Suprapubic skin (tissue), 4 donors: ENCODE data around the gene NPEPL1. TPM values are rescaled to one million over a fixed set of nuclear protein-coding genes. Genes with fewer than 3 reads are reported as not detected.
A peak's percentile ranks its signal among the peaks of the same experiment; 100 is the strongest.
"Not testable (repeated sequence)": the region's sequence is repeated elsewhere in the genome, so short reads cannot be mapped to it uniquely, and the experiment has no call there.

Source experiments
- DNase-seq, 2 donors: peaks; one replicate each; pipeline ENCODE4 v3.0.0-alpha.2; 2019; ENCODE audit warnings: low spot score in 2 of 2
- H3K27ac ChIP-seq: fragments of 200-600 bp; sonication (generic); one replicate; pipeline ENCODE4 v1.5.1; 2019
- H3K27me3 ChIP-seq: fragments of 200-600 bp; sonication (generic); one replicate; pipeline ENCODE4 v1.5.1; 2019
- H3K36me3 ChIP-seq: fragments of 200-600 bp; sonication (generic); one replicate; pipeline ENCODE4 v1.5.1; 2019
- H3K4me1 ChIP-seq: fragments of 200-600 bp; sonication (generic); one replicate; pipeline ENCODE4 v1.5.1; 2019
- H3K4me3 ChIP-seq: fragments of 200-600 bp; sonication (generic); one replicate; pipeline ENCODE4 v1.5.1; 2019; ENCODE audit warnings: mild to moderate bottlenecking
- H3K9me3 ChIP-seq: fragments of 200-600 bp; sonication (generic); one replicate; pipeline ENCODE4 v1.5.1; 2019
- EP300 ChIP-seq: sonication (generic); formaldehyde crosslinking; IDR thresholded peaks from one replicate; pipeline ENCODE4 v1.6.1; 2017; ENCODE audit warnings: antibody characterized with exemption
- POLR2A ChIP-seq, 2 donors: fragments of 450-650 bp; IDR thresholded peaks; one replicate each; pipeline ENCODE4 v1.6.1; 2017; ENCODE audit warnings: antibody characterized with exemption in 2 of 2, mild to moderate bottlenecking in 2 of 2, moderate library complexity in 2 of 2
- POLR2AphosphoS5 ChIP-seq, 3 donors: sonication (generic); formaldehyde crosslinking; IDR thresholded peaks; one replicate each; pipeline ENCODE4 v1.6.1; 2017; ENCODE audit warnings: antibody characterized with exemption in 3 of 3
- WGBS: methylation state at CpG from one replicate; pipeline ENCODE4 v1.1.5; 2018; 5-methylcytosine and 5-hydroxymethylcytosine counted together
- total RNA-seq, 4 donors: library from RNA; depleted of rRNA; stranded (reverse); fragments of >200 nt; gene quantifications; one replicate each; pipeline ENCODE4 v1.1.0, GENCODE V29; 2016
- TF ChIP-seq, protein P1 (sequence below), 2 donors: fragments of 200-600 bp in 1 of 2; fragments of 450-650 bp in 1 of 2; sonication (generic) in 1 of 2; IDR thresholded peaks; one replicate each; pipeline ENCODE4 v1.5.1; 2016 to 2019; ENCODE audit warnings: antibody characterized with exemption in 2 of 2, mild to moderate bottlenecking in 1 of 2, moderate library complexity in 1 of 2

NPEPL1 gene
- total RNA-seq, 4 donors from 2014 or later, result 21.0 to 69.2 (median 42.0) TPM

DNA sequence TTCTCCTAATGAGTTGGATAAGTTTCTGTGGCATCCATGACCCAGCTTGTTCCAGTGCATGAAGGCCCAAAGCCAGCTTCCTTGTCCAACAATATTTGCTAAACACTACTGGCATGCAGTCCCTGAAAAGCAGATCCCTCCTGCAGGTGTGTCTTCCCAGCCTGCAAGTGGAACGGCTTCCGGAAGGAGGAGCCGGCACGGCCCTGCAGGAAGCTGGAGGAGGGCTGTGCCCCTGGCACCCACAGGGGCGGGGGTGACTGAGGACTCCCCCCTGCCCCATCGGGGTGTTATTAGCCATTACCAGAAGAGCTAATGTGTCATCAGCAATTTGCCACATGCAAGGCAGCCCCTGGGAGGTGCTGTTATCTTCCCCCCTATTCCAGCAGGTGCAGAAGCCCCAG, 27.4 kb downstream of the NPEPL1 start:
- DNase-seq, result peak in 1 of 2 donors; percentile 37
- H3K9me3 ChIP-seq, result no peaks in the 10 kb centered on the region
- no peak overlapping the region for H3K4me3 ChIP-seq
- 40% methylated on average over 1 of the region's 6 CpGs for WGBS
- H3K4me1 ChIP-seq, result no peaks in the 10 kb centered on the region
- peaks cover 15% of the 10 kb centered on the region for H3K27me3 ChIP-seq
- H3K36me3 ChIP-seq, result peaks cover 8% of the 10 kb centered on the region
- no peak overlapping the region for H3K27ac ChIP-seq
- TF ChIP-seq EP300 (no peak), POLR2A (IDR thresholded peaks at IDR 0.05) (no peak), POLR2AphosphoS5 (IDR thresholded peaks at IDR 0.05) (no peak)
- TF ChIP-seq, protein P1, sequence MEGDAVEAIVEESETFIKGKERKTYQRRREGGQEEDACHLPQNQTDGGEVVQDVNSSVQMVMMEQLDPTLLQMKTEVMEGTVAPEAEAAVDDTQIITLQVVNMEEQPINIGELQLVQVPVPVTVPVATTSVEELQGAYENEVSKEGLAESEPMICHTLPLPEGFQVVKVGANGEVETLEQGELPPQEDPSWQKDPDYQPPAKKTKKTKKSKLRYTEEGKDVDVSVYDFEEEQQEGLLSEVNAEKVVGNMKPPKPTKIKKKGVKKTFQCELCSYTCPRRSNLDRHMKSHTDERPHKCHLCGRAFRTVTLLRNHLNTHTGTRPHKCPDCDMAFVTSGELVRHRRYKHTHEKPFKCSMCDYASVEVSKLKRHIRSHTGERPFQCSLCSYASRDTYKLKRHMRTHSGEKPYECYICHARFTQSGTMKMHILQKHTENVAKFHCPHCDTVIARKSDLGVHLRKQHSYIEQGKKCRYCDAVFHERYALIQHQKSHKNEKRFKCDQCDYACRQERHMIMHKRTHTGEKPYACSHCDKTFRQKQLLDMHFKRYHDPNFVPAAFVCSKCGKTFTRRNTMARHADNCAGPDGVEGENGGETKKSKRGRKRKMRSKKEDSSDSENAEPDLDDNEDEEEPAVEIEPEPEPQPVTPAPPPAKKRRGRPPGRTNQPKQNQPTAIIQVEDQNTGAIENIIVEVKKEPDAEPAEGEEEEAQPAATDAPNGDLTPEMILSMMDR (IDR thresholded peaks at IDR 0.05), result no peak

DNA sequence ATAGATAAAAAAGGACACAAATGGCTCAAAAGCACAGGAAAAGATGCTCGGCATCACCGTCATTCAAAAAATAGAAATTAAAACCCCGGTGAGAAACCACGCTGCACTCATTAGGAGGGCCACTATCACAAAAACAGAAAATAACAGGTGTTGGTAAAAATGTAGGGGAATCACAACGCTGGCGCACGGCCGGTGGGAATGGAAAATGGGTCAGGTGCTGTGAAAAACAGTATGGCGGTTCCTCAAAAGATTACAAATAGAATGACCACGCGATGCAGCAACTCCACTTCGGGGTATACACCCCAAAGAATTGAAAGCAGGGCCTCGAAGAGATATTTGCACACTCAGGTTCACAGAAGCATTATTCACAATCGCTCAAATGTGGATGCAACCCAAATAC, 28.3 kb downstream of the NPEPL1 start:
- peak; percentile 24 to 50 for DNase-seq

DNA sequence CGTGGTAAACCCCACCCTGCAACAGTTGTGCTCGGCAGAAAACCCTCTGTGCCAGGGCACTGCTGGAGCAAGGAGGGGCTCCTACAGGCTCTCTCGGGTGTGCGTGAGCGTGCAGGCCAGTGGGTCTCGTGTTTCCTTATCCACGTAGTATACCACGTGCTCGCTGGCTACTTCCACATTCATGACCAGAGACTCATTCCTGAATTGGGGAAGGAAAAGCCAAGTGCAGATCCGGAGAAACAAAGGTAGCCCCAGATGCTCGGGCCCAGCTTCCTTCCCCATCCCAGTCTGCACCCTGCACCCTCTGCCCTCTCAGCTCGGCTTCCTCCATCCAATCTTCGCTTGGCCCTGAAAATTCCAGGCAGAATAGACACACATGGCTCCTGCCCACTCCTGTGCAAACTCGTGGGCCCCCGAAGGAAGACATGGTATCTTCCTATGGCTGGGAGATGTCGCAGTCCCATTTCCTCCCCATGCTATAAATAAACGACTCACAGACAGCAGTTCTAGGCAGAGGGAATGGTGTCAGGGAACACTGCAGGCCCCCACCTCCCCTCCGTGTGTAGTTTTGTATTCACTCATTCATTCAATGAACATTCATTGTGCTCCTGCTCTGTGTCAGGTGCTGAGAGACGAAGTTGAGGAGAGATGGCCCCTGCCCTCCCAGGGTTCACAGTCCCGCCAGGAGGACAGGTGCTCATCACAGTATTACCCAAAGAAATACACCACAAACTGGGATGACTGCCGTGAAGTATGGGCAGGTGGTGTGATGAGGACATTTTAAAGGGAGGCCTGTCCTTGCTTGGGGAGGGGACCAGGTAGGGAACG, 29.6 kb downstream of the NPEPL1 start:
- H3K4me3 ChIP-seq, result no peak overlapping the region
- H3K27ac ChIP-seq, result no peak overlapping the region
- peak; percentile 61 to 74 for DNase-seq
- H3K9me3 ChIP-seq, result no peaks in the 10 kb centered on the region
- 64% methylated on average over 22 of the region's 22 CpGs for WGBS
- TF ChIP-seq POLR2AphosphoS5 (IDR thresholded peaks at IDR 0.05) (no peak), POLR2A (IDR thresholded peaks at IDR 0.05) (no peak), EP300 (no peak)
- TF ChIP-seq, protein P1 (IDR thresholded peaks at IDR 0.05), result no peak
- no peaks in the 10 kb centered on the region for H3K4me1 ChIP-seq
- H3K36me3 ChIP-seq, result no peaks in the 10 kb centered on the region
- peaks cover 15% of the 10 kb centered on the region for H3K27me3 ChIP-seq

More for the DNA sequence above, 28.3 kb downstream of the NPEPL1 start:
- no peak overlapping the region for H3K4me3 ChIP-seq
- H3K27ac ChIP-seq, result no peak overlapping the region
- no peaks in the 10 kb centered on the region for H3K4me1 ChIP-seq
- no peaks in the 10 kb centered on the region for H3K36me3 ChIP-seq
- WGBS, result 95% methylated on average over 14 of the region's 14 CpGs
- peaks cover 15% of the 10 kb centered on the region for H3K27me3 ChIP-seq
- H3K9me3 ChIP-seq, result no peaks in the 10 kb centered on the region
- no peak for TF ChIP-seq POLR2A (IDR thresholded peaks at IDR 0.05)
- TF ChIP-seq EP300, result no peak

DNA sequence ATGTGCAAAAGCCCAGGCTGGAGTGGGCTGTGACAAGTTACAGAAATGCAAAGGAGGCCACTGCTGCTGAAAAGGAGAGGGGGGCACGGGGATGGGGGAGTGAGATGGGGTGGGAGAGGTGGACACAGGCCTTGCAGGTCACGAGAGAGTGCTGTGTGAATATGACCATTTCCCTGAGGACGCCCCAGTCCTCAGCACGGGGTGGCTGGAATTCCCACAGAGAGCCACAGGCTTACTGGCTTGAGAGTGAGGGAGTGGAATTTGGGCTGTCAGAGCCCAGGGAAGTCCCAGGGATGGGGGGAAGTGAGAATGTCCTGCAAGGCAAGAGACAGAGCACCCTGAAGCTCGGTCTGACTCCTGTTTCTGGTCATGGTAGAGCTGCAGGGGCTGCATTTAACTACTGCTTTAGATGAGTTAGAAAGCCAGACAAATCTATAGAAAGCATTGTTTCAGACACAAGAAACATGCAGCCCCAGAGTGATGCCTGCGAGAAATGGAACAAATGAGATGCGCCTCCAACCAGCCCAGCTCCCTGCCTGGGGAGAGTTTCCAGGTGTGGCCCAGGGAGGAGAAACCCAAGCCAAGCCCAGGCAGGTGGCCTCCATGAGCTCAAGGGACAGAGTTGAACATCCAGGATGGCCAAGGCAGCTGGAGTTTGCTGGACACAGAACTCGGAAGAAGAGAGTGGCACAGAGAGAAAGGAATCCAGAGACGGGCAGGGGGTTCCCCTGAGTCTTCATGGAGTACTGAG, 30.5 kb downstream of the NPEPL1 start:
- TF ChIP-seq POLR2AphosphoS5 (IDR thresholded peaks at IDR 0.05) (no peak), POLR2A (IDR thresholded peaks at IDR 0.05) (no peak), EP300 (no peak)
- TF ChIP-seq, protein P1 (IDR thresholded peaks at IDR 0.05), result no peak
- H3K9me3 ChIP-seq, result no peaks in the 10 kb centered on the region
- H3K4me1 ChIP-seq, result no peaks in the 10 kb centered on the region
- H3K27me3 ChIP-seq, result peaks cover 15% of the 10 kb centered on the region
- H3K36me3 ChIP-seq, result no peaks in the 10 kb centered on the region
- H3K4me3 ChIP-seq, result no peak overlapping the region
- DNase-seq, result peak; percentile 35 to 45
- H3K27ac ChIP-seq, result no peak overlapping the region
- 78% methylated on average over 9 of the region's 9 CpGs for WGBS

DNA sequence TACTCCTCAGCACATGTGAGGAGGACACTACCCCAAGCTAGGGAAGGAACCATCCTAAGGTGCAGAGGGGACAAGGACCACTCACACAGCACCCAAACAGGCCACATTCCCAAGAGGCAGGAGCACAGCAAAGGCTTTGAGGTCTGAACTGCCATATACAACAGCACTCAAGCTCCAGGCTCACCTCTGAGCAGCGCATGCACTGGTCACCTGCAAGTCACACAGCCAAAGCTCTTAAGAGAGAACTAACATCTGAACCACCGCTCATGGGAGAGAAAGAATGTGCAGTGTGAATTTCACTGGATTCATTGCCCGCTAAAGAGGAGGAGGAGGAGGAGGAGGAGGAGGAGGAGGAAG, 31.0 kb downstream of the NPEPL1 start:
- Histone ChIP-seq H3K4me3 (no peak overlapping the region), H3K4me1 (no peaks in the 10 kb centered on the region), H3K9me3 (no peaks in the 10 kb centered on the region), H3K27me3 (peaks cover 15% of the 10 kb centered on the region), H3K27ac (no peak overlapping the region), H3K36me3 (no peaks in the 10 kb centered on the region)
- TF ChIP-seq POLR2AphosphoS5 (IDR thresholded peaks at IDR 0.05) (no peak), EP300 (no peak), POLR2A (IDR thresholded peaks at IDR 0.05) (no peak)
- TF ChIP-seq, protein P1 (IDR thresholded peaks at IDR 0.05), result no peak
- no peak for DNase-seq
- WGBS, result 80% methylated on average over 3 of the region's 3 CpGs

DNA sequence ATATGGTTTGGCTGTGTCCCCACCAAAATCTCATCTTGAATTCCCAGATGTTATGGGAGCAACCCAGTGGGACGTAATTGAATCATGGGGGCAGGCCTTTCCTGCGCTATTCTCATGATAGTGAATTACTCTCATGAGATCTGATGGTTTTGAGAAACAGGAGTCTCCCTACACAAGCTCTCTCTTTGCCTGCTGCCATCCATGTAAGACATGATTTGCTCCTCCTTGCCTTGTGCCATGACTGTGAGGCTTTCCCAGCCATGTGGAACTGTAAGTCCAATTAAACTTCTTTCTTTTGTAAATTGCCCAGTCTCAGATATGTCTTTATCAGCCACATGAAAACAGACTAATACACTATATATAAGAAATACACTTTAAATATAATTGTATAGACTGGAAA, 33.6 kb downstream of the NPEPL1 start:
- not testable (repeated sequence) for H3K9me3 ChIP-seq, H3K4me3 ChIP-seq, H3K36me3 ChIP-seq, H3K27ac ChIP-seq, DNase-seq, H3K4me1 ChIP-seq
- peaks cover 15% of the 10 kb centered on the region for H3K27me3 ChIP-seq
- WGBS, result 45% methylated on average over 2 of the region's 2 CpGs
